ENCODE measurements around the gene PCBD1. TPM values are rescaled to one million over a fixed set of nuclear protein-coding genes. Genes with fewer than 3 reads are reported as not detected.

The PCBD1 gene
- total RNA-seq, 1 experiment from 2014 or later = 163 TPM

- Histone ChIP-seq H4K20me1 (ENCODE audit: insufficient read depth) (no peaks in the 10 kb centered on the region), H3K27me3 (ENCODE audit: insufficient read depth, low read length) (no peaks in the 10 kb centered on the region), H3K27ac (ENCODE audit: low read depth, low read length) (no peak overlapping the region), H3K9ac (ENCODE audit: low read length) (no peak overlapping the region), H3K4me2 (ENCODE audit: low read length) (peak overlapping the region; percentile 40; the same call in 1 of the 2 replicates), H3K4me3 (replicated peaks in 1 of 2; ENCODE audit: low read depth in 1 of 2, low read length in 2 of 2) (no peak overlapping the region), H3K4me1 (ENCODE audit: control insufficient read depth in 1 of 2, insufficient read depth in 2 of 2, low read length in 2 of 2) (peaks cover 12 to 31% of the 10 kb centered on the region in 2 experiments; a peak in 3 of 4 replicates), H3K9me3 (ENCODE audit: control insufficient read depth in 1 of 2, insufficient read depth in 1 of 2, low read depth in 1 of 2, low read length in 2 of 2) (no peaks in the 10 kb centered on the region), H3K79me2 (ENCODE audit: insufficient read depth, low read length) (peaks cover 6% of the 10 kb centered on the region; the same call in 1 of the 2 replicates), H2AFZ (ENCODE audit: low read depth, low read length, poor library complexity, severe bottlenecking) (no peak overlapping the region), H3K9me2 (ENCODE audit: insufficient read depth) (no peaks in the 10 kb centered on the region), H3K36me3 (ENCODE audit: control insufficient read depth in 1 of 2, insufficient read depth in 2 of 2, low read length in 2 of 2) (peaks cover 5 to 24% of the 10 kb centered on the region in 2 experiments)
- TF ChIP-seq POLR2AphosphoS5 (IDR thresholded peaks at IDR 0.05; ENCODE audit: low read depth, low read length) (no peak), EZH2 (IDR thresholded peaks at IDR 0.05) (no peak), FOSL1 (IDR thresholded peaks at IDR 0.05; ENCODE audit: low read depth) (no peak), CBX3 (IDR thresholded peaks at IDR 0.05; ENCODE audit: low read depth) (no peak), JUND (IDR thresholded peaks at IDR 0.05) (no peak)
- POLR2A ChIA-PET = interaction anchor here (0.7 kb wide), 1 partner anchor 16 kb away, joined by 3 read pairs; no protein-coding TSS in a partner anchor
- ATAC-seq (peak; percentile 20; the same call in 1 of the 2 replicates), DNase-seq (ENCODE audit: low read depth, low spot score) (no peak)
- RAD21 ChIA-PET (ENCODE audit: low non-redundant PET in 1 of 2, low total read pairs in 2 of 2, uncharacterized antibody in 2 of 2, unreplicated experiment in 2 of 2) = no interaction called here
- CTCF ChIA-PET = no interaction called here
- intact Hi-C loops (cut with micrococcal nuclease) = no loop called here
- BruUV-seq (replicated peaks) = no TSS peak
These were observed 38.3 kb downstream of the PCBD1 start for GRCh38 chr10:70850097-70850496.

- no TSS peak for BruUV-seq (replicated peaks)
- TF ChIP-seq CBX3 (IDR thresholded peaks at IDR 0.05; ENCODE audit: low read depth) (no peak), ZBTB33 (IDR thresholded peaks at IDR 0.05; ENCODE audit: extremely low read depth, insufficient replicate concordance, low read length) (no peak), ZFX (IDR thresholded peaks at IDR 0.05) (no peak), ELF1 (IDR thresholded peaks at IDR 0.05; ENCODE audit: borderline replicate concordance, low read depth) (no peak), CEBPB (IDR thresholded peaks at IDR 0.05; ENCODE audit: low read depth) (no peak), SIN3A (IDR thresholded peaks at IDR 0.05; ENCODE audit: low read depth) (no peak), EZH2phosphoT487 (IDR thresholded peaks at IDR 0.05; ENCODE audit: borderline replicate concordance) (no peak), YY1 (IDR thresholded peaks at IDR 0.05; ENCODE audit: extremely low read depth, insufficient replicate concordance, low read depth, low read length) (no peak), RAD21 (IDR thresholded peaks at IDR 0.05; ENCODE audit: low read depth) (no peak), ZNF274 (IDR thresholded peaks at IDR 0.05; ENCODE audit: low read depth, low read length) (no peak)
- DNase-seq (ENCODE audit: low read depth, low spot score) (no peak), ATAC-seq (peak; percentile 54; the same call in 1 of the 2 replicates)
- intact Hi-C loops (cut with micrococcal nuclease) = no loop called here
- ChIA-PET RAD21 (ENCODE audit: low non-redundant PET in 1 of 2, low total read pairs in 2 of 2, uncharacterized antibody in 2 of 2, unreplicated experiment in 2 of 2) (no interaction called here), CTCF (no interaction called here), POLR2A (no interaction called here)
- Histone ChIP-seq H3K4me3 (replicated peaks in 1 of 2; ENCODE audit: low read depth in 1 of 2, low read length in 2 of 2) (no peak overlapping the region), H3K4me1 (ENCODE audit: control insufficient read depth in 1 of 2, insufficient read depth in 2 of 2, low read length in 2 of 2) (peaks cover 12 to 31% of the 10 kb centered on the region in 2 experiments; a peak in 3 of 4 replicates), H3K9me3 (ENCODE audit: control insufficient read depth in 1 of 2, insufficient read depth in 1 of 2, low read depth in 1 of 2, low read length in 2 of 2) (no peaks in the 10 kb centered on the region), H2AFZ (ENCODE audit: low read depth, low read length, poor library complexity, severe bottlenecking) (no peak overlapping the region), H3K27me3 (ENCODE audit: insufficient read depth, low read length) (no peaks in the 10 kb centered on the region), H3K9ac (ENCODE audit: low read length) (no peak overlapping the region; the same call in 1 of the 2 replicates), H3K4me2 (ENCODE audit: low read length) (peak overlapping the region; percentile 40), H4K20me1 (ENCODE audit: insufficient read depth) (no peaks in the 10 kb centered on the region), H3K79me2 (ENCODE audit: insufficient read depth, low read length) (peaks cover 6% of the 10 kb centered on the region; the same call in 1 of the 2 replicates), H3K27ac (ENCODE audit: low read depth, low read length) (no peak overlapping the region; the same call in 1 of the 2 replicates), H3K9me2 (ENCODE audit: insufficient read depth) (no peaks in the 10 kb centered on the region), H3K36me3 (ENCODE audit: control insufficient read depth in 1 of 2, insufficient read depth in 2 of 2, low read length in 2 of 2) (peaks cover 2 to 19% of the 10 kb centered on the region in 2 experiments; a peak in 3 of 4 replicates)
These were observed 38.8 kb downstream of the PCBD1 start for GRCh38 chr10:70849582-70850016.
